ENCODE data around the gene KLK11. TPM values are rescaled to one million over a fixed set of nuclear protein-coding genes. Genes with fewer than 3 reads are reported as not detected.

Gene KLK11, protein sequence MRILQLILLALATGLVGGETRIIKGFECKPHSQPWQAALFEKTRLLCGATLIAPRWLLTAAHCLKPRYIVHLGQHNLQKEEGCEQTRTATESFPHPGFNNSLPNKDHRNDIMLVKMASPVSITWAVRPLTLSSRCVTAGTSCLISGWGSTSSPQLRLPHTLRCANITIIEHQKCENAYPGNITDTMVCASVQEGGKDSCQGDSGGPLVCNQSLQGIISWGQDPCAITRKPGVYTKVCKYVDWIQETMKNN
- 19.5 TPM for total RNA-seq

DNA sequence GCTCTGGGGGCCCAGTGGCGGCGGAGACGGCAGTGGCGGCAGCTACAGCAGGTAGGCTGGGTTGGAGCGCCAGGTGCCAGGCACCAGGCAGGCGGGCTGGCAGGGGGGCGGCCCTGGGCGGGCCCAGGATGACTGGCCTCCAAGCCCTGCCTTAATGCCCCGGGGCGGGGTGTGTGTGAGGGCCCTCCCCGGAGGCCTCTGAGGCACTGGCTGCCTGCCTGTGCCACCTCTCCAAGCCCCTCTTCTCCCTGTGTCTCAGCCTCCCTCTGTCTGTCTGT lies at the start of gene KLK11:
Gene KLK11 (minus strand): TSS at position 63 of the 278 bp plus-strand sequence. CDS start 985 bp downstream, outside the sequence.
- DNase-seq: no peak

DNA sequence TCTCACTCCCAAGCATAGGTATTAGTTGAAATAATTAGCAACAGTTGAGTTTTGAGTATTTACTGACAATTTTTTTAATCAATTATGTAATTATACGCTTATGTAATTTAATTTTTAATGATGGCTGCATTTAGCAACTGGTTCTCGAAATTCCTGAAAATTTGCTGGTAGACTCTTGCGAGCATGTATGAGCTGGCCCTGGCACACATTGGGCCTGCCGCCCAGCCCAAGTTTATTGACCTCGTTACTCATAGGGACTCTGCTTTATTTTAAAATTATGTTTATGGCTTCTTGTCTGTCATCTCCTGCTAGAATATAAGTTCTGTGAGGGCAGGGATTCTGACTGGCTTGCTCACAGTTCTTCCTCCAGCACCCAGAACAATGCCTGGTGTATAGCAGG lies 49.6 kb upstream of the KLK11 start:
- no peak for DNase-seq

DNA sequence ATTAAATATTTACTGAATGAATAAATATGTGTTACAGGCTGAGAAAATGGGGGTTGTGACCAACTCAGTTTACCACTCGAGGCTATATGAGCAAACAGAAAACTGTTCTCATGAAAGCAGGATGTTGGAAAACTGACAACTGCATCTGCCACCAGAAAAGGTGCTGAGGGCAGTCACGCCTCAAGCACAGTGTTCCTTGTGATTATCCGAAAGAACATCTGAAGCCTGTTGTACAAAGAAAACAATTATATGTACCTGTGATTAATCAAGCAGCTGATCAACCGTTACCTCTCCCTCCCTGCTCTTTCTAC lies 44.6 kb upstream of the KLK11 start:
- no peak for DNase-seq

DNA sequence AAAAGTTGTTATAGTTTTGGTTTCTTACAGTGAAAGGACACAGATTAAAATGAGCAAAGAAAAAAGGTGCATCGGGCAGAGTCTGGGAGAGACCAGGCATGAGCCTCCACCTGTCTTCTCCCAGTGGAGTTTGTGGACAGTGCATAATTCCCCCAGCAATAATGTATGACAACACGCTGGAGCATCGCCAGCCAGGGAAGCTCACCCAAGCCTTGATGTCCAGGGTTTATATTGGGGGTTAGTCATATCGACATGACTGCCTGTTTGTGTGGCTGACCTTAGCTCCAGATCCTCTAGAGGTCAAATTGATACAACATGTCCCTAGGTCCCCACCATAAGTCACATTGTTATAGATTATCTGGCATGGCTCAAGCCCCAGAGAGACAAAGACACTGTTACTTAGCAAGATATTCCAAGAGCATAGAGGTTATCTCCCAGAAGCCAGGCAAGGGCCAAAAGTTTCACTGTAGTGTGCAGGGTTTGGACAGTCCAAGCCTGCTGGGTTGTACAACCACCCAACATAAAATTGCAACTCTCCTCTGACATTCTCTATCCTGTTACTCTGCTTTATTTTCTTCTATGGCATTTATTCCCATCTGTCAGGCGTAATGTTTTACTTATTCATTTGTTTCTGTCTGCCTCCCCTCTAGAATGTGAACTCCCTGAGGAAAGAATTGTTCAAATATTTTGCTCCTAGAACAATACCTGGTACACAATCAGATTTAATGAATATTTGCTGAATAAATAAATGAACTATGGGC lies 44.1 kb upstream of the KLK11 start:
- DNase-seq: no peak

DNA sequence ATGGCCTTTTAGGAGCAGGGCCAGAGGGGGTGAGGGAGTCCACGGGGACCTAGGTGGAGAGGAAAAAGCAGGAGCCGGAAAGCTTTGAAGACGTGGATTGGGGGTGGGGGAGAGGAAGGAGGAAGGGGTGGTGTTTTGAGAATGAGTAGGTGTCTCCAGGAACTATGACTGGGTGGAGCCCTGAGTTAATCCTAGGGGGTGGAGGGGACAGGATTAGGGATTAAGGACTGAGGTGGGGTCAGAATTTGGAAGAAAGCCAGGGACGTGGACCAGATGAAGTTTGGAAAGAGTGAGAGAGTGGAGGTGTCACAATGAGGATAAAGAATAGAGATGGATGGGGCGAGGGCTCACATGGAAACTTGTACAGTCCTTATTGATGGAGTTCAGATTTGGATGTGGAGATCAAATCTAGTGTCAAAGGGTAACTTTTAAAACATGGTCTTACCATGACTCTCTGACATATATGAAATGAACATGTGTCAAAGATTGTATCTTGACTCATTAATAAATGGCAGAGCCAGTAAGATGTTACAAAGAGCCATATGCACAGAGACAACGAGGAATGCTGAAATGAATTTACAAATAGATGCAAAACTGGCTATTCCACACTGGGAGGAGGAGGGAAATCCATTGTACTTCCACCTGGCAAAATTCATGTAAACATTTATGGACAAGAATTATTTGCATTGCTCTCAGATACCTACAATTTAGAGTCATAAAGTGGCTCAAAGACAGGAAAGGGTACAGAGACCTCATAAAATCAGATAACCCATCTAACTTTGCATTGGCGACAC lies 40.2 kb upstream of the KLK11 start:
- DNase-seq: no peak

DNA sequence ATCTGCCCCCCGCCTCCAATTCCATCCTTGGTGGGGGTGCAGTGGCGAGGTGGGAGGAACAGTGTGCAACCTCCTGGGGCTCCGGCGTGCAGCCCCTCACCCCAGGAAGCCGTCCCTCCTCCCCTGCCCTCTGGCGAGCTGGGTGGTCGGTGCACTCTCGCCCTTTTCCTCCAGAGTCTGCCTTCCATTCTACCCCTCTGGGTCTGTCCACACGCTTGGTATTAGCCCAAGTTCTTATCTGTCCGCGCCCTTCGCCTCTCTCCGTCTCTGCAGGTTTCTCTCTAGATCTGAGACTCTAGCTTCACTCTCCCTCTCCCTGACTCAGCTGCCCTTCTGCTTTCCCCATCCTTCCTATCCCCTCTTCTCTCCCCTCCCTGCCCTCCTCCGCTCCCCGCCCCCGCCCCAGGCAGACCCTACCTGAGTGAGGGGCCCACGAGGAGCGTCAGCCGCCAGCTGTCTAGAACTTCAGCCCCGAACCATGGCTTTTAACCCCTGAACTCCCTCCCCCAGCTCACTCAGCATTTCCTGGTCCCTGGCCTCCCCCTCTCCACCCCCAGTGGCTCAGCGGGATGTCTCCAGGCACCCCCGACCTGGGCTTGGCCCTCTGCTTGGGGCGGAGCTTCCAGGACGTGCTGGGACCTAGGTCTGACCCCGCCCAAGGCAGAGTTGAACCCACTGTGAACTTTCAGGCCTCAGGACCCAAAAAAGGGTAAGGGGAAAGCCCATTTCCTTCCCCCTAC lies 39.0 kb upstream of the KLK11 start:
- no peak for DNase-seq

DNA sequence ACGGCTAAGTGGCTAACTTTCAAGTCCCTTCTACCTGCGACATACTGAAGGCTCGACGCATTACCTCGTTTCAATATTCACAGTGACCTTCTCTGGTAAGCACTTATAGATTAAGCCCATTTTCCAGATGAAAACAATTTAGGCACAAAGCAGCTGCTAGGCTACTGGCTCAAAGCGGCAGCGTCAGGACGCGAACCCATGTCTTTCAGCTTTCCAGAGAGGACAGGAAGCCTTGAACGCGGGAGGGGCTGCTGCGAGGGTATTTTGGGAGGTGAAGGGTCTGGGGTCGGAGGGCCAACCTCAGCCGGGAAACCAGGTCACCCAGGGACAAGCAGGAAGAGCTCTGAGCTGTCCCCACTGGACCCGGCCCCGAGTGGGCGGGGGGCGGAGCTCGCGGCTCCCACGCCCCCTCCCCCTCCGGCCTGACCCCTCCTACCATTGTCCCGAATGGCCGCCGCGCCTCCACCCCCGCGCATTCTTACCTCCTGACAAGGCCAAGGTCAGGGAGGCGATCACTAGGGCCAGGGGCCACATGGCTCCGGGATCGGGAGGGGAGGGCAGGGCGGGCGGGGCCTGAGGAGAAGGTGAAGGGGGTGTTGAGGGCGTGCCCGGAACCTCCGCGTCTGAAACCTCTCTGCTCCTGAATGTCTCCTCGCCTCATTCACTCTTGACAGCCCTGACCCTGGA lies 38.3 kb upstream of the KLK11 start, which contains the start of gene KLK13:
Gene KLK13 (minus strand): TSS at position 559 of the 687 bp plus-strand sequence. CDS start 25 bp downstream, at position 534.
- DNase-seq: no peak

DNA sequence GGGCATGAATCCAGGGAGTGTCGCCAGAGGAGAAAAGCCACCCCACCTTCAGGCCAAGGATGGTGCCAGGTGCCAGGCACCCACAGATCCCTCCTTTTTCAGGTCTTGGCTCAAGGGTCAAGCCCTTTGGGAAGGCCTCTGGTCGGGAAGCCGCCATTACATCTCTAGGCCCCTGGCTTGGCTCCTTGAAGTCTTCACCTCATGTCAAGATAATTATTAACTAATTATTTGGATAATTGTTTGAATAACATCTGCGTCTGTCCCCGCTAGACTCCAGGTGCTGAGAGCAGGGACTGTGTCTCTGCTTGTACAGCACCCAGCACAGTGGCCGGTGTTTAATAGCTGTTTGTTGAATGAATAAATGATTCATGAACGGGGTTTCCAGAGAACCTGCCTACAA lies 37.2 kb upstream of the KLK11 start:
- DNase-seq: no peak

DNA sequence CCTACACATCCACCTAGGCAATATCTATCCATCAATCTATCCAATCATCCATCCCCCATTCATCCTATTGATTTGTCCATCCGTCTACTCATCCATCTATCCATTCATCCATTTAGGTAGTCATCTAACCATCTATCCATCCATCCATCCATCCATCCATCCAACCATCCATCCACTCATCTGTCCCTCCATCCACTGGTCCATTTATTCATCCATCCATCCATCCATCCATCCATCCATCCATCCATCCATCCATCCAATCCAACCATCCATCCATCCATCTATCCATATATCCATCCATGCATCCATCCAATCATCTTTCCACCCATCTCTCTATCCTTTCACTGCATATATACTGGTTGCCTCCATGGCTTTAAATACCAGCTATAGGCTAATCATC lies 34.6 kb upstream of the KLK11 start:
- no peak for DNase-seq

DNA sequence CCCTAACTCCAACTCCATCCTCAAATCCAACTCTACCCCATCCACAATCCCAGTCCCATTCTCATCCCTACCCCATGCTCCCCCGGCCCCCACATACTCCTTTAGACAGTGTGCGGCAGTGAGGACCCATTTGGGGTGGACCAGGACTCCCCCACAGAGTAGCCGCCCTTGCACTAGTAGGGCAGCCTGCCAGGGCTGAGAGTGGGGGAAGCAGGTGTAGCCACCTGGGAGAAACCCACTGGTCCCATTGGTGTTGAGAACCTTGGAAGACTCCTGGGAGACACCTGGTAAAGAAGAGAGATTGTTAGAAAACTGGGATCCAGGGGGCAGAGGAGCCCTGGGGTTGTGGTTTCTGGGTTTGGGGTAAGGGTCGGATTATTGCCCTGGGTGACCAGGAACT lies 33.9 kb upstream of the KLK11 start:
- DNase-seq: no peak

DNA sequence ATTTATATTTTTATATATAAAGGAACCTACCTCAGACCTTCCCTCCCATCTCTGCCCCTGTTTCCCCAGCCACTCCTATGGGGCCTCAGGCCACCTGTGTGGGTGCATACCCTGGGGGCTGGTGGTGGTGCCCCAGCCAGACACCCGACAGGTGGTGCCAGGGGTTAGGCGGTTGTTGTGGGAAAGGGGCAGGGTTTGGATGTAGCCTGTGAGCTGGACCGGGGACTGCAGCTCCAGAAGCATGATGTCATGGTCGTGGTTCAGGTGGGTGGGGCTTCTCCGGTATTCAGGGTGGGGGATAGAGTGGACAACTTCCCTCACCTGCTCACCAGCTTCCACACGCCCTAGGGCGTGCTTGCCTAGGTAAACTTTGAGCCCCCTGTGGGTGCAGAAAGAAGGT lies 33.3 kb upstream of the KLK11 start:
- DNase-seq: no peak

DNA sequence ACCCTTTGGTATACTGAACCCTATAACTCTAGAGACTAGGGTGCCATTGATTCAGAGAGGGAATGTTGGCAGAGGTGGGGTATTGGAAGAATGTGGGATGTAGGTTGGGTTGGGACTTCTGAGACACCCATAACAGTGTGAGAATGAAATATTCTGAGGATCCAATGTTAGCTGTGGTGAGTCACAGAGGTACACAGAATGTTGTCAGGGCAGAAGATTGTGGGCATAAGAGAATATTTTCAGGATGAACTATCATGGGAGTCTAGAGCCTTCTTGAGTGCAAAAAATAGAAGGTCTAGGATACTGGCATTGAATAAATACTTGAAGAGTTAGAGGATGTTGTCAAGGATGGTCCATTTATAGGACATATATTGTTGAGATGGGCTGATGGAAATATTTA lies 29.4 kb upstream of the KLK11 start:
- no peak for DNase-seq

DNA sequence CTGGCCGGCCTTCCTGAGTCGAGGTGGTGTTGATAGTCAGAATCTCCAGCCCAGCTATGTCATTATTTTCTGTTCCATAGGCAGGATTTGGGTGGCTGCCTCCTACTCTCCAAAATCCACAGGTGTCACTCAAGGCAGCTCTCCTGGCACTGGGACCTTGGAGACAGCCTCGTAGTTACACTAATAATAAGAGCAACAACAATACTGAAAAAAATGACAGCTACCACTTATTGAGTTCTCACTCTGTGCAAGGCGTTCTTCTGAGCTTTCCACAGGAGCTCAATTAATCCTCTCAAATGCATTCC lies 20.6 kb upstream of the KLK11 start:
- DNase-seq: no peak

DNA sequence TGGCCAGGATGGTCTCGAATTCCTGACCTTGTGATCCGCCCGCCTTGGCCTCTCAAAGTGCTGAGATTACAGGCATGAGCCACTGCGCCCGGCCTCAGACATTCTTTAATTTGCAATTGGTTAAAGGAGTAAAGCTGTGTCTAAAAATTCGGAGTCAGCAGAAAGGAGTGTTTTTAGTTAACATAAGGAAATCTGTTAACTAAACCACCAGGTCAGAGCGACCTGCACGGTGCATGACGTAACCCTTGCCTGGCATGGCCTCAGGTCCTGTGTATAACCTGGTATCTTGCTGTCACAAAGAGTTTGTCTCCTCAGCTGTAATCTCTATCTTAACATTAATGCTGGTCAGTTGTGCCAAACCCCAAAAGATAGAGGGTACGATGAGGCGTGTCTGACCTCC lies 17.9 kb upstream of the KLK11 start:
- no peak for DNase-seq

DNA sequence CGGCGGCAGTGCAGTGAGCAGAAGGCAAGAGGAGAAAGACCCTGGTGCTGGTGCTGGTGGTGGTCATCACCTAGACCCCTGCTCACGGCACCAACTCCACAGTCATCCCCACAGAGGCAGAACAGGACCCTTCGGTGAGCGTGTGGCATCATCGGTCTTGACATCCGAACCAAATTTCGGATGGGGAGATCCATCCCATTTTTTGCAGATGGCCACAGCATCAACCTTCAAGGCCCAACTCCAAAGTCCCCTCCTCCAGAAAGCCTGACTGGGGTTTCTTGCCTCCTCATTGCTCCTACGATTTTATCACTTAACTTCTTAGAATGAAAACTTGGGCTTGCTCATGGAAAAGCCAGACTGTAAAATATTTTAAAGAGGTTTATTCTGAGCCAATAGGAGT lies 17.1 kb upstream of the KLK11 start:
- no peak for DNase-seq

DNA sequence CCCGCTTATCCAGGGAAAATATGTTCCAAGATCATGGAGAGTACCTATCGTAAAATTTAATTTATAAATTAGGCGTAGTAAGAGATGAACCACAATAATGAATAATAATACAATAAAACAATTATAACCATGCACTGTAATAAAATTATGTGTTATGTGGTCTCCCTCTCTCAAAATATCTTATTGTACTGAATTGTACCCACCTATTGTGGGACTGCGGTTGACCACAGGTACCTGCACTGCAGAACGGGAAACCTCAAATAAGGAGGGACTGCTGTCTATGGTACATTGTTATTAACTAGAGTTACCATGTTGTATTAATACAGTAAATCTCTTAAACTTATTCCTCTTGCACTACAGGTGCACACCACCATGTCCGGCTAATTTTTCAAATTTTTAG lies 13.7 kb upstream of the KLK11 start:
- DNase-seq: no peak

DNA sequence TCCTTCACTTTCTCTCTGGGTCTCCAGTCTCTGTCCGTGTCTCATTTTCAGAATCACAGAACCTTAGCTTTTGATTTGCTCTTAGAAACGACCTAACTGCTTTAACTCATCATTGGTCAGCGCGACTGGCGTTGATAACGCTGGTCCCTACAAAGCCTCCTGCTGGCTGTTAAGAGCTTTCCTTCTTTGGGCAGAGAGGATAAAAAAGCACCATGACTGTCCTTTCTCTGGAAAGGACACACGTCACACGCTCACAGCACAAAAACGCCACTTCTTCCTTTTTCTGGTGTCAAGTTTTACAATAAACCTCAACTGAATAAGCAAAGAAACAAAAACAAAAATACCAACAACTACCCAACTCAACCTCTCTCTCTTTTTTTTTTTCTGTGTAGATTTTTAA lies 10.1 kb upstream of the KLK11 start:
- no peak for DNase-seq

DNA sequence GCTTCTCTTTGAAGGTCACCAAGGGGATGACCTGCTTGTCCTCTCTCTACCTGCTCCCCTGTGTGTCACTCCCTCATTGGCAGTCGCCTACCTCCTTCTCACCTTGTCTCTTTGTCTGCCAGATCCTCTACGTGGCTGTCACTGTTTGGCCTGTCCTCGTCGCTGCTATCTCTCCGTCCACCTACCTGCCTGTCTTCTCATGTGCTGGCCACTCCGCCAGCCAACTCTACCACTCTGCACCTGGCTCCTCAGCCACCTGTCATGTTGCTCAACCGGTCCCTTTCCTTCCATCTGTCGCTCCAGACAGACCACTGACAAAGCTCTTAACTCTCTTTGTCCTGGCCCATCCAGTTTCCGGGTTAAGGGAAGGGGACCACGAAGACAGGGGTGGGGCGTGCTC lies 8.3 kb upstream of the KLK11 start, which contains the start of gene KLK12:
Gene KLK12 (minus strand): TSS at position 299 of the 400 bp plus-strand sequence. CDS start 381 bp downstream, outside the sequence.
- DNase-seq: no peak

DNA sequence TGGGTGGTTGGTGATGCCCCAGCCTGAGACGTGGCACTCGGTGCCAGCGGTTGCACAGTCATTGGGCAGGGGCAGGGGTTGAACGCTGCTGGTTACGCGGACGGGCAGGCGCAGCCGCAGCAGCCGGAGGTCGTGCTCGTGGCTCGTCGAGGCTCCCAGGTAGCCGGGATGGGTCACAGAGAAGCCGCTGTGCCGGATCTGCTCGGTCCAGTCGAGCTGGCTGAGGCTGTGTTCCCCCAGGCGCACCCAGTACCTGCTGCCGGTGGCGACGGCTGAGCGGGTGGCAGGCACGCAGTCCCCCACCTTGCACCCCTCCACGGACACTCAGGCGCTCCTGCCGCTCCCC lies 5.4 kb upstream of the KLK11 start:
- no peak for DNase-seq

DNA sequence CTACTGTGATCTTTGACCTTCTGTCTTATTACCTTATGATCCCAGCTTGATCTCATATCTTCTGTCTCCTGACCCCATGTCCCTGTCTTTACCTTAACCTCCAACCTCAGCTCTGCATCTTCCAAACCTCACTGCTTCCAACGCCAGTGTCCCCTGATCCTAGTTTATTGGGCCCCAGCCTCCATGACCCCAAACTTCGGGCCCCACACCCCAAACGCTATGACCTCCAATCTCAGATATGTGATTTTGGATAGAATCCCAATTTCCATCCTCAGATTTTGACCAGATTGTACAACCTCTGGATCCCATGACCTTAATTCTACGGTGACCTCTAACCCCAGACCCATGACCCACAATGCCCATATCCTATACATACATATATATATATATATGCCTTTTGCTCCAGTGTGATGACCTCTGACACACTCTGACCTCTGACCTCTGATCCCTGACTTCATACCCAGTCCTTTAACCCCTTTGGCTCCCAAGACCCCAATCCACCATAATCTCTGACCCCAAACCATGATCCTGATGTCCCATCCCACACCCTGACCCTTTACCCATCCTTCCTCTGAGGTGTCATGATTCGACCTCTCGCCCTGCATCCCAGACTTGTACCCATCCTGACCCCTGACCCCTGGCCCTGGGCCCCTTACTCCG lies 4.9 kb upstream of the KLK11 start:
- no peak for DNase-seq

DNA sequence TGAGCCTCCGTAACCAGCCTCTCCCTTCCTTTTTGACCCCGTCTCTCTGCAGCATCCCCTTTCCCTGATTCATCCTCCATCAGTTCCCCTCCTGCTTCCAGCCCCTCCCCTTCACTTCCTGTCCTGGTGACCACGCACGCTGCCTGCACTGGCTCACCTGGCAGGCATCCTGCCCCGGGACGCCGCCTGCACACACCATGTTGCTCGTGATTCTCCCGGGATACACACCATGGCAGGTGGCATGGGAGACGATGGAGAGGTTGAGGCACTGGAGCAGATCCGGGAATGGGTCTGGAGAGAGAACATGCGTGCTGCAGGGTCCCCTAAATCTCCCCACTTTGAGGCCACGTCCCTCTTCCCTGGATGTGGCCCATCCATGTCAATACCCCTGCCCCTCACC lies 4.2 kb upstream of the KLK11 start:
- no peak for DNase-seq

DNA sequence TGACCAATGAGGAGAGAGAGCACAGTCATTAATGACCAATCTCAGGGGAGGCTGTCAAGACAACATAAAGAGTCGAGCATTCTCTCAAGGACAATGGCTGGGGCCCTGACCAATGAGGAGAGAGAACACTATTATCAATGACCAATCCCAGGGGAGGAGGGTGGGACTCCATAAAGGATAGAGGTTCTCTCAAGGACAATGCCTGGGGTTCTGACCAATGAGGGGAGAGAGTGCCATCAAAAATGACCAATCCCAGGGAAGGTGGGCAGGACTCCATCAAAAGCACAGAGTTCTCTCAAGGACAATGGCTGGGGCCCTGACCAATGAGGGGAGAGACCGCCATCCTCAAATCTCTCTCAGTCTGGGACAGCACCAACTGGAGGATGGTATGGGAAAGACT lies 3.3 kb upstream of the KLK11 start:
- no peak for DNase-seq

Data from skin of body (tissue), 2 donors.